Gastrocnemius medialis (tissue), 4 donors: ENCODE measurements around the gene MARCHF3. TPM values are rescaled to one million over a fixed set of nuclear protein-coding genes. Genes with fewer than 3 reads are reported as not detected.

Experiments used
- ATAC-seq, 2 donors: fragments of 150-250 bp; one replicate each; pipeline ENCODE4 v1.9.1; 2016
- DNase-seq, 2 donors: peaks; one replicate each; pipeline ENCODE4 v3.0.0-alpha.2; 2019
- H3K27ac ChIP-seq, 4 donors: fragments of 200-600 bp; sonication (generic); 1 replicate in 1 of 4; 2 replicates in 3 of 4; pipeline ENCODE4 v1.5.1; 2016 to 2018; ENCODE audit warnings: mild to moderate bottlenecking in 2 of 4, moderate library complexity in 1 of 4
- H3K27me3 ChIP-seq, 3 donors: fragments of 200-600 bp; sonication (generic) in 2 of 3; 1 replicate in 1 of 3; 2 replicates in 2 of 3; pipeline versions ENCODE4 v1.5.1 to v1.6.0; 2016 to 2019; ENCODE audit warnings: mild to moderate bottlenecking in 1 of 3, moderate library complexity in 1 of 3
- H3K36me3 ChIP-seq, 2 donors: fragments of 200-600 bp; sonication (generic) in 1 of 2; one replicate each; pipeline ENCODE4 v1.5.1; 2017 to 2018
- H3K4me1 ChIP-seq, 2 donors: fragments of 200-600 bp; sonication (generic) in 1 of 2; one replicate each; pipeline ENCODE4 v1.5.1; 2016 to 2017; ENCODE audit warnings: mild to moderate bottlenecking in 2 of 2
- H3K4me3 ChIP-seq, 4 donors: fragments of 200-600 bp; sonication (generic) in 3 of 4; 1 replicate in 1 of 4; 2 replicates in 3 of 4; pipeline ENCODE4 v1.5.1; 2016 to 2019; ENCODE audit warnings: mild to moderate bottlenecking in 2 of 4
- H3K9me3 ChIP-seq, 3 donors: fragments of 200-600 bp; sonication (generic) in 2 of 3; 1 replicate in 1 of 3; 2 replicates in 2 of 3; pipeline ENCODE4 v1.5.1; 2016 to 2019
- CTCF ChIP-seq, 5 experiments: fragments of 450-650 bp in 3 of 5; fragments of 200-600 bp in 2 of 5; sonication (generic) in 2 of 5; IDR thresholded peaks in 4 of 5; conservative IDR thresholded peaks in 1 of 5; 1 replicate in 4 of 5; 2 replicates in 1 of 5; pipeline ENCODE4 v1.5.1; 2016 to 2019; ENCODE audit warnings: antibody characterized with exemption in 5 of 5, mild to moderate bottlenecking in 3 of 5, moderate library complexity in 3 of 5
- POLR2A ChIP-seq, 2 donors: fragments of 450-650 bp; IDR thresholded peaks; one replicate each; pipeline ENCODE4 v1.6.1; 2017; ENCODE audit warnings: antibody characterized with exemption in 2 of 2, mild to moderate bottlenecking in 2 of 2, moderate library complexity in 2 of 2
- in situ Hi-C, 4 donors: fragments of 200-750 bp; cut with MboI; loops; one replicate each; pipeline versions ENCODE4 v1.15.0 to v1.8.0; 2017; ENCODE audit warnings: low sequenced_read_pairs in 4 of 4
- intact Hi-C: fragments of 100-400 bp; cut with DNase I; formaldehyde crosslinking; loops from one replicate; pipeline ENCODE4 v1.15.1; 2023; ENCODE audit warnings: low total_unique reads
- total RNA-seq, 4 donors: library from RNA; depleted of rRNA; stranded (reverse); fragments of >200 nt; gene quantifications; one replicate each; pipeline versions ENCODE4 v1.1.0 to v1.2.3, GENCODE V29; 2016

The MARCHF3 gene
- total RNA-seq, 4 donors from 2014 or later, result 2.4 to 6.2 (median 3.6) TPM

DNA sequence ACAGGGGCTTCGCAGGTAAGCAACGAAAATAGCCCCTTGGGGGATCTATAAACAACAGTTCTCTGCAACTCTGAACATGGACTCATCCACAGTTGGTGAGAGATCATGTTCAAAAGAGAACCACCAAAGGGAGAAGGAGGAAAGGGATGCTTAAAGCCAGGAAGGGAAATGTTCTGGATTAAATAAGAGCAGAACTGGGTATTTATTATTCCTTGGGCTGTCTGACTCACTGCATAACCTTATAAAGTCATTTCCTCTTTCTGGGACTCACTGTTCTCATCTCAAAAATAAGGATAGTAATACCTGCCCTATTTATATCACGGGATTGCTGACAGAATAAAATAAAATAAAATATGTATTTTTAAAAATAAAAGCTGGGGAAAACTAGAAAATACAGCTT is 11.2 kb upstream of the MARCHF3 start:
- Histone ChIP-seq H3K4me3 (no peak overlapping the region), H3K36me3 (no peaks in the 10 kb centered on the region), H3K9me3 (no peaks in the 10 kb centered on the region), H3K4me1 (peaks cover 0 to 6% of the 10 kb centered on the region in 2 donors), H3K27ac (peak overlapping the region; percentile 13 to 40 (median 25)), H3K27me3 (no peaks in the 10 kb centered on the region)
- intact Hi-C loops (no loop called here), in situ Hi-C loops (loop anchor here in 1 of 4 donors (25.0 kb wide), 1 partner anchor 179 kb away; no protein-coding TSS in a partner anchor)
- TF ChIP-seq POLR2A (IDR thresholded peaks at IDR 0.05) (no peak), CTCF (IDR thresholded peaks at IDR 0.05 in 4 of 5, conservative IDR thresholded peaks at IDR 0.05 in 1 of 5) (no peak)
- DNase-seq (no peak), ATAC-seq (no peak)

DNA sequence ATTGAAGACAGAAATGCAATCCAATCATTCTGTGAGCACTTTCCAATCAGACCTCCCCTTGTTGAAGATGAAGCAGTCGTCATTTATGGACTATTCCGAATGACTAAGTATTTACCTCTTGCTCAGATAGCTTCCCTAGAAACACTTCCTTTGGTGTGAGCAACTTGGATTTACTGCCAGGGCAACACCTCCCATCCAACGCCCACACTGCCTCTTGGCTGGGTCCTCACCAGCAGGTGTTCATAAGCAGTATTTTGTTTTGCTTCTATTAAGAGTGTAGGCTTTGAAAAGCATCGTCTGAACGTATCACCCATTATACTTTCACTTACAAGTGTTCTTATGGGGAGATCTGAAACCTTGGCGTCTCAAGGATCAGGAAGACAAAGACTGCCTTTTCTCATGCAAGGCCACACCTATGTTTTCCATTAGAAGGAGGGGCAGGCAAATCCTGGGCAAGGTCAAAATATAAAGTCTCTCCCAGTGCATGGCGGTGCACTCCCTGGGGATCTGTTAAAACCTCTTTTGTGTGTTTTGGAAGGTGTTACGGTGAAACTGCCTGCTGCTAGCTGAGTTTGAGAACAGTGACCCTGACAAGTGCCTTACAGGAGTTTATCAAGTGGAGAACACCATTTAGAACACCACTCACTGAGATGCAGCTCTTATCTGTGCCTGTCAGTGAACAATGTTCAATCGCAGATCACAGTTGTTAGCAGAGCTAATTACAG is 10.6 kb upstream of the MARCHF3 start:
- H3K4me3 ChIP-seq, result no peak overlapping the region

DNA sequence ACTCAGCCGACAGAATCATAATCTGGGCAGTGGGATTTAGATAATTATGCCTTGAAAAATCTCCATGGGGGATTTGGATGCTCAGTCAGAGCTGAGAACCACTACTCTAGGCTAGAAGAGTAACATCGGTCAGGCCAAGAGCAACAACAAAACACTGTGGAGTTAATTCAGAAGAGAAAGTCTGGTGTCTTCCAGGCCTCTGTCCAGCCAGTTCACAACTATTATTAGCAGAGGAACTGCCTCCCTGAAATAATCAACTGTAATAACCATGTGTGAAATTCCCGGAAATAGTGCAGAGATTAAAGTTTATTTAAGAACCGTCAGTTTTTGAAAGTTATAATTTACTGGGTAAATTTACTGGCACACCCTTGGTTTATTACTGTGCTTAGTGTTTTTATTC is 8.2 kb upstream of the MARCHF3 start:
- H3K4me3 ChIP-seq, result no peak overlapping the region
- H3K36me3 ChIP-seq, result no peaks in the 10 kb centered on the region
- no peaks in the 10 kb centered on the region for H3K9me3 ChIP-seq
- peaks cover 0 to 6% of the 10 kb centered on the region in 2 donors for H3K4me1 ChIP-seq
- DNase-seq, result no peak
- no peaks in the 10 kb centered on the region for H3K27me3 ChIP-seq
- ATAC-seq, result no peak
- TF ChIP-seq CTCF (IDR thresholded peaks at IDR 0.05 in 4 of 5, conservative IDR thresholded peaks at IDR 0.05 in 1 of 5) (no peak), POLR2A (IDR thresholded peaks at IDR 0.05) (no peak)
- intact Hi-C loops (no loop called here), in situ Hi-C loops (loop anchor here in 1 of 4 donors (25.0 kb wide), 1 partner anchor 176 kb away; no protein-coding TSS in a partner anchor)
- H3K27ac ChIP-seq, result no peak overlapping the region

More for the DNA sequence above, 10.6 kb upstream of the MARCHF3 start:
- in situ Hi-C loops (loop anchor here in 1 of 4 donors (25.0 kb wide), 1 partner anchor 179 kb away; no protein-coding TSS in a partner anchor), intact Hi-C loops (no loop called here)
- Histone ChIP-seq H3K27me3 (no peaks in the 10 kb centered on the region), H3K4me1 (peaks cover 0 to 6% of the 10 kb centered on the region in 2 donors), H3K9me3 (no peaks in the 10 kb centered on the region), H3K36me3 (no peaks in the 10 kb centered on the region), H3K27ac (peak overlapping the region; percentile 13 to 40 (median 25))
- no peak for TF ChIP-seq POLR2A (IDR thresholded peaks at IDR 0.05)
- no peak for TF ChIP-seq CTCF (IDR thresholded peaks at IDR 0.05 in 4 of 5, conservative IDR thresholded peaks at IDR 0.05 in 1 of 5)
- DNase-seq, result no peak
- ATAC-seq, result no peak

DNA sequence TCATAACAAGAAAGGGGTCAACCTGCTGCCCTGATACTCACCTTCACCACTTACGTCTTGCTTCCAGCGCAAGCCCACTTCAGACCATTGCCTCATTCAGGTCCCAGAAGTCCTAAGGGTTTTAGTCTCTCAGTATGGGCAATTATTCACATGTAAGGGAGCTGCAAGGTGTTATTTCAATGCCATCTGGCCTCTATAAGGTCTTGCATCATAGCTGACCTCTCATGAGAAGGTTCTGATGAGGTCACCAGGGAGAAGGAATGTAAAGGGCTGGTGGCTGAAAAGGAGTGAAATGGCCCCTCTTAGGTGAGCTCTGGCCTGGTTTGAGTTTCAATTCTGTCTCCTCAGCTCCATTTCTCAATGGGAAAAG is 1.5 kb upstream of the MARCHF3 start:
- in situ Hi-C loops (loop anchor here in 1 of 4 donors (25.0 kb wide), 1 partner anchor 170 kb away; no protein-coding TSS in a partner anchor), intact Hi-C loops (loop anchor here (2.0 to 5.0 kb wide), 2 partner anchors 41 to 255 kb away; partner anchors contain the start of genes C5orf63 and LMNB1)
- H3K9me3 ChIP-seq, result no peaks in the 10 kb centered on the region
- H3K27ac ChIP-seq, result no peak overlapping the region
- H3K27me3 ChIP-seq, result no peaks in the 10 kb centered on the region
- ATAC-seq (no peak), DNase-seq (no peak)
- H3K4me1 ChIP-seq, result peaks cover 4 to 29% of the 10 kb centered on the region in 2 donors
- no peaks in the 10 kb centered on the region for H3K36me3 ChIP-seq
- peak overlapping the region in 1 of 4 donors; percentile 80 for H3K4me3 ChIP-seq
- TF ChIP-seq POLR2A (IDR thresholded peaks at IDR 0.05) (no peak), CTCF (IDR thresholded peaks at IDR 0.05 in 4 of 5, conservative IDR thresholded peaks at IDR 0.05 in 1 of 5) (no peak)
